ENCODE results near the gene GSG1L. TPM values are rescaled to one million over a fixed set of nuclear protein-coding genes. Genes with fewer than 3 reads are reported as not detected.
A peak's percentile ranks its signal among the peaks of the same experiment; 100 is the strongest.

GSG1L gene
- polyA plus RNA-seq, 3 donors: not detected

GRCh38 chr16:28078261-28078660 is 14.7 kb upstream of the GSG1L start:
- no peak for DNase-seq
- Mint-ChIP-seq H3K27me3 (ENCODE audit: low read depth in 3 of 3) (peaks cover 3 to 6% (median 4%) of the 10 kb centered on the region in 3 donors), H3K9me3 (no peaks in the 10 kb centered on the region), H3K27ac (peak overlapping the region in 1 of 7 donors; percentile 8), H3K4me3 (no peak overlapping the region), H3K4me1 (no peaks in the 10 kb centered on the region), H3K36me3 (no peaks in the 10 kb centered on the region)
- Histone ChIP-seq H3K4me2 (replicated peaks; ENCODE audit: extremely low read depth, low read length, poor library complexity, severe bottlenecking) (no peak overlapping the region), H2AFZ (ENCODE audit: insufficient read depth, low read depth, low read length, poor library complexity, severe bottlenecking) (no peak overlapping the region), H3K9me3 (replicated peaks in 1 of 2; ENCODE audit: control insufficient read depth in 1 of 2, insufficient read depth in 1 of 2, low read length in 2 of 2) (no peaks in the 10 kb centered on the region), H3K27me3 (ENCODE audit: control insufficient read depth in 2 of 2, insufficient read depth in 2 of 2, low read length in 2 of 2) (no peaks in the 10 kb centered on the region), H4K20me1 (ENCODE audit: insufficient read depth, low read length) (no peaks in the 10 kb centered on the region), H3K27ac (ENCODE audit: low read depth in 1 of 2, low read length in 2 of 2) (no peak overlapping the region), H3K4me3 (replicated peaks in 1 of 3; ENCODE audit: low read depth in 2 of 3, low read length in 3 of 3) (no peak overlapping the region), H3K36me3 (replicated peaks in 1 of 2; ENCODE audit: control insufficient read depth in 1 of 2, insufficient read depth in 2 of 2, low read length in 2 of 2) (no peaks in the 10 kb centered on the region), H3K4me1 (ENCODE audit: control insufficient read depth in 1 of 2, insufficient read depth in 2 of 2, low read length in 2 of 2) (no peaks in the 10 kb centered on the region), H3K9ac (ENCODE audit: insufficient read depth, low read length, poor library complexity, severe bottlenecking) (no peak overlapping the region), H3K79me2 (ENCODE audit: insufficient read depth, low read length) (no peaks in the 10 kb centered on the region)
- no CpG with 5 or more reads among the region's 6 CpGs for WGBS (ENCODE audit: insufficient coverage)
- intact Hi-C loops (cut with micrococcal nuclease): no loop called here
- no peak for TF ChIP-seq CTCF (IDR thresholded peaks at IDR 0.05)

- H3K36me3 ChIP-seq (replicated peaks in 1 of 2; ENCODE audit: control insufficient read depth in 1 of 2, insufficient read depth in 2 of 2, low read length in 2 of 2): no peaks in the 10 kb centered on the region
- Mint-ChIP-seq H3K4me1 (no peaks in the 10 kb centered on the region), H3K4me3 (no peak overlapping the region), H3K9me3 (no peaks in the 10 kb centered on the region), H3K27ac (no peak overlapping the region), H3K36me3 (no peaks in the 10 kb centered on the region), H3K27me3 (ENCODE audit: low read depth in 3 of 3) (peaks cover 1 to 7% (median 2%) of the 10 kb centered on the region in 3 donors)
- H2AFZ ChIP-seq (ENCODE audit: insufficient read depth, low read depth, low read length, poor library complexity, severe bottlenecking): no peak overlapping the region
- H3K9ac ChIP-seq (ENCODE audit: insufficient read depth, low read length, poor library complexity, severe bottlenecking): no peak overlapping the region
- H3K4me1 ChIP-seq (ENCODE audit: control insufficient read depth in 1 of 2, insufficient read depth in 2 of 2, low read length in 2 of 2): no peaks in the 10 kb centered on the region
- no peaks in the 10 kb centered on the region for H3K27me3 ChIP-seq (ENCODE audit: control insufficient read depth in 2 of 2, insufficient read depth in 2 of 2, low read length in 2 of 2)
- no peak for DNase-seq
- no peak overlapping the region for H3K4me3 ChIP-seq (replicated peaks in 1 of 3; ENCODE audit: low read depth in 2 of 3, low read length in 3 of 3)
- no peak overlapping the region for H3K27ac ChIP-seq (ENCODE audit: low read depth in 1 of 2, low read length in 2 of 2)
- no peak for TF ChIP-seq CTCF (IDR thresholded peaks at IDR 0.05)
- H3K4me2 ChIP-seq (replicated peaks; ENCODE audit: extremely low read depth, low read length, poor library complexity, severe bottlenecking): no peak overlapping the region
- no peaks in the 10 kb centered on the region for H4K20me1 ChIP-seq (ENCODE audit: insufficient read depth, low read length)
- 97% methylated on average over 3 of the region's 6 CpGs for WGBS (ENCODE audit: insufficient coverage)
- no peaks in the 10 kb centered on the region for H3K79me2 ChIP-seq (ENCODE audit: insufficient read depth, low read length)
- intact Hi-C loops (cut with micrococcal nuclease): no loop called here
- H3K9me3 ChIP-seq (replicated peaks in 1 of 2; ENCODE audit: control insufficient read depth in 1 of 2, insufficient read depth in 1 of 2, low read length in 2 of 2): no peaks in the 10 kb centered on the region
These were observed 10.3 kb upstream of the GSG1L start for GRCh38 chr16:28073836-28074235.

All from CD14-positive monocyte (primary cell).